Nephron (organoid): Measurements from ENCODE around the gene TNFRSF14.

ENCODE experiments used
- H3K27ac Mint-ChIP-seq, 3 experiments: 2 replicates each; pipeline ENCODE4 v1.8.0; 2020; ENCODE audit warnings: mixed read lengths in 3 of 3, mild to moderate bottlenecking in 2 of 3, moderate library complexity in 1 of 3
- H3K27me3 Mint-ChIP-seq: 2 replicates; pipeline ENCODE4 v1.8.0; 2021; ENCODE audit warnings: low read depth, mild to moderate bottlenecking, moderate library complexity, mixed read lengths
- H3K36me3 Mint-ChIP-seq: 2 replicates; pipeline ENCODE4 v1.8.0; 2020; ENCODE audit warnings: low read depth, mixed read lengths
- H3K4me1 Mint-ChIP-seq: 2 replicates; pipeline ENCODE4 v1.8.0; 2020; ENCODE audit warnings: mixed read lengths
- H3K4me3 Mint-ChIP-seq, 3 experiments: 2 replicates each; pipeline ENCODE4 v1.8.0; 2020; ENCODE audit warnings: mild to moderate bottlenecking in 3 of 3, mixed read lengths in 3 of 3, moderate library complexity in 2 of 3
- H3K9me3 Mint-ChIP-seq: 2 replicates; pipeline ENCODE4 v1.8.0; 2020; ENCODE audit warnings: mixed read lengths
- TF ChIP-seq, protein P1 (sequence below), 3 experiments: fragments of 200-600 bp; sonication (generic); IDR thresholded peaks; one replicate each; pipeline ENCODE4 v1.5.0; 2021; ENCODE audit warnings: antibody characterized with exemption in 3 of 3; ENCODE audit not compliant: unreplicated experiment in 3 of 3

The TNFRSF14 gene

DNA sequence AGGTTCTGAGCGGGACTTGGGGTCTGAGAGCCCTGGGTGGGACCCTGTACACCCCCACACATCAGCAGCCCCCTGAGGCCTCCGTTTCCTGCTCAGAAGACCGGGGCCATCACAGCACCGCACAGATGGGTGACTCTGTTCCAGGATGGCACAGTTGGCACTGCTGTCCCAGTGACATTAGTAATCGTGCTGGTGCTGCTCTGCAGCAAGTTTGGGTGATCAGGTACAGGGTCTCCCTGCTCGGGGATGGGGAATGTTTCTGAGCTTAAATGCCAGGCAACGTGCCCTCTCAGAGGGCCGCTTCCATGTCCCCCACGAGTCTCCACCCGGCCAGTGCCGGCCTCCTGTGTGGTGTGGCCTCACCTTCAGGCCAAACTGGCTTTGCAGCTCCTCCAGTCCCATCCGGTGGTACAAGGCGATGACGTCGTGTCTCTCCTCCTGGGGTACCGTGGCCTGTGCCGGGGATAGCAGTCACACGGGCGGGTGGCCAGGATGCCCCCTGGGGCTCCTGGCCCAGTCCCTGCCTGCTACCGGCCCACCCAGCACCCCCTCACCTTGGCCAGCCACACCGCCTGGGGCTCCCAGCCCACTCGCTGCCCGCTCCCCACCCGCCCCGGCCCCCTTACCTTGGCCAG lies 47.5 kb downstream of the TNFRSF14 start:
- H3K4me1 Mint-ChIP-seq, result peaks cover 6% of the 10 kb centered on the region
- H3K36me3 Mint-ChIP-seq, result no peaks in the 10 kb centered on the region
- H3K27me3 Mint-ChIP-seq, result peaks cover 19% of the 10 kb centered on the region
- TF ChIP-seq, protein P1, sequence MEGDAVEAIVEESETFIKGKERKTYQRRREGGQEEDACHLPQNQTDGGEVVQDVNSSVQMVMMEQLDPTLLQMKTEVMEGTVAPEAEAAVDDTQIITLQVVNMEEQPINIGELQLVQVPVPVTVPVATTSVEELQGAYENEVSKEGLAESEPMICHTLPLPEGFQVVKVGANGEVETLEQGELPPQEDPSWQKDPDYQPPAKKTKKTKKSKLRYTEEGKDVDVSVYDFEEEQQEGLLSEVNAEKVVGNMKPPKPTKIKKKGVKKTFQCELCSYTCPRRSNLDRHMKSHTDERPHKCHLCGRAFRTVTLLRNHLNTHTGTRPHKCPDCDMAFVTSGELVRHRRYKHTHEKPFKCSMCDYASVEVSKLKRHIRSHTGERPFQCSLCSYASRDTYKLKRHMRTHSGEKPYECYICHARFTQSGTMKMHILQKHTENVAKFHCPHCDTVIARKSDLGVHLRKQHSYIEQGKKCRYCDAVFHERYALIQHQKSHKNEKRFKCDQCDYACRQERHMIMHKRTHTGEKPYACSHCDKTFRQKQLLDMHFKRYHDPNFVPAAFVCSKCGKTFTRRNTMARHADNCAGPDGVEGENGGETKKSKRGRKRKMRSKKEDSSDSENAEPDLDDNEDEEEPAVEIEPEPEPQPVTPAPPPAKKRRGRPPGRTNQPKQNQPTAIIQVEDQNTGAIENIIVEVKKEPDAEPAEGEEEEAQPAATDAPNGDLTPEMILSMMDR (IDR thresholded peaks at IDR 0.05; ENCODE audit: unreplicated experiment in 3 of 3), result no peak
- no peak overlapping the region for H3K4me3 Mint-ChIP-seq
- H3K27ac Mint-ChIP-seq, result no peak overlapping the region
- H3K9me3 Mint-ChIP-seq, result peaks cover 1% of the 10 kb centered on the region

DNA sequence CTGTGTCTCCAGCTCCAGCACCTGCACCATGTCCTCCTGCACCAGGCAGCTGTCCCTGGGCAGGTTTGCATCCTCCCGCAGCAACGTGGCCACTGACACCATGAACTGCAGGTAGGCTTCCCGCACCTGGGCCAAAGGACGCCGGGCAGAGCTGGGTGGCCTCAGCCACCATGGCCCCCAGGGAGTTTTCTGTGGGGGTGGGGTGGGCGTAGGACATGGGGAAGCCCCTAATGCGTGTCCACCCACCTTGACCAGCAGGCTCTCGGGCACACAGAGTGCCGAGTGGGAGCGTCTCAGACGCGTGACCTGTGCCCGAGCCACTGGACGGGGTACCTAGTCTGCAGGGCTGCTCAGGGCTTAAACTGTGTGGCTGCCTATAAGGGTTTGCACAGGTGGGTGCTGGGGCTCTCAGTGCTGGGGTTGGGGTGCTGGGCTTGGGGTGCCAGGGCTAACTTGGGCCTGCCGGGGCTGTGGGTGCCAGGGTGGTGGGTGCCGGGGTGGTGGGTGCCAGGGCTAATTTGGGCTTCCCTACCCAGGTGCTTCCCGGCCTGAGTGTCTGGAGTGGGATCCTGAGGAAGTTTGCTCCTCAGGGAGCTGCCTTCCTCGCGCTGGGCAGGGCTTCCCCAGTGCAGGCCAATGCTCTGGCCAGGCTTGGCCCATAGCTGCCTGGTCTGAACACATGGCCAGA lies 48.1 kb downstream of the TNFRSF14 start:
- no peaks in the 10 kb centered on the region for H3K36me3 Mint-ChIP-seq
- H3K4me3 Mint-ChIP-seq, result no peak overlapping the region
- H3K27me3 Mint-ChIP-seq, result peaks cover 19% of the 10 kb centered on the region
- TF ChIP-seq, protein P1 (IDR thresholded peaks at IDR 0.05; ENCODE audit: unreplicated experiment in 3 of 3), result no peak
- no peak overlapping the region for H3K27ac Mint-ChIP-seq
- H3K4me1 Mint-ChIP-seq, result peaks cover 8% of the 10 kb centered on the region
- no peaks in the 10 kb centered on the region for H3K9me3 Mint-ChIP-seq

DNA sequence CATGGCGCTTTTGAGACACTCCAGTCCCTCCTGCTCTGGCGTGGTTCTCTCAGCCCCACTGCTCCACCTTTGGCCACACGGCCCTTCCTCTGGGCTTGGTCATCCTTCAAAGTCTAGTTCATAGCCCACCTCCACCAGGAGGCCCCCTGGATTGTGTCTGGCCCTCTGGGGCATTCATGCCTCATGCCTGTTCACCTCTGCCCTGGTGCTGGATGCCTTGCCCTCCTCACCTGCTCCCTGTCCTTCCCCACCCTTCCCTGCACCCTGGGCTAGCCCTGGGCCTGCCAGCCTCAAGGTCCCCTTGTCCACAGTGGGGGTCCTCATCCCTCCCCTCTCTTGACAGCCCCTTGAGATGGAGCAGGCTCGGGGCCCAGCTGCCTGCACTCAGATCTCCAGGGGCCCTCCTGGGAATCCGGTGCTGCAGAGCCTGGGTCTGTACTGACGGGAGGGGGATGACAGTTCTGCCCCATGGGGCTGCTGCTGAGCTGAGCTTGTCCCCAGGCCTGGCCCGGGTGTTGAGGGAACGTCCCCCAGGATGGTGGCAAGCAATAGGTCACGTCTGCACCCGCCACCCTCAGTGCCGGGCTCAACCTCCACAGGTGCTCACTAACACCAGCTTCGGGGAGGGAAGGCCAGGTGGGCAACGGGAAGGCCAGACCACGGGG lies 48.8 kb downstream of the TNFRSF14 start:
- peaks cover 19% of the 10 kb centered on the region for H3K27me3 Mint-ChIP-seq
- H3K36me3 Mint-ChIP-seq, result no peaks in the 10 kb centered on the region
- no peak overlapping the region for H3K4me3 Mint-ChIP-seq
- TF ChIP-seq, protein P1 (IDR thresholded peaks at IDR 0.05; ENCODE audit: unreplicated experiment in 3 of 3), result no peak
- H3K9me3 Mint-ChIP-seq, result no peaks in the 10 kb centered on the region
- H3K27ac Mint-ChIP-seq, result no peak overlapping the region
- peaks cover 8% of the 10 kb centered on the region for H3K4me1 Mint-ChIP-seq

DNA sequence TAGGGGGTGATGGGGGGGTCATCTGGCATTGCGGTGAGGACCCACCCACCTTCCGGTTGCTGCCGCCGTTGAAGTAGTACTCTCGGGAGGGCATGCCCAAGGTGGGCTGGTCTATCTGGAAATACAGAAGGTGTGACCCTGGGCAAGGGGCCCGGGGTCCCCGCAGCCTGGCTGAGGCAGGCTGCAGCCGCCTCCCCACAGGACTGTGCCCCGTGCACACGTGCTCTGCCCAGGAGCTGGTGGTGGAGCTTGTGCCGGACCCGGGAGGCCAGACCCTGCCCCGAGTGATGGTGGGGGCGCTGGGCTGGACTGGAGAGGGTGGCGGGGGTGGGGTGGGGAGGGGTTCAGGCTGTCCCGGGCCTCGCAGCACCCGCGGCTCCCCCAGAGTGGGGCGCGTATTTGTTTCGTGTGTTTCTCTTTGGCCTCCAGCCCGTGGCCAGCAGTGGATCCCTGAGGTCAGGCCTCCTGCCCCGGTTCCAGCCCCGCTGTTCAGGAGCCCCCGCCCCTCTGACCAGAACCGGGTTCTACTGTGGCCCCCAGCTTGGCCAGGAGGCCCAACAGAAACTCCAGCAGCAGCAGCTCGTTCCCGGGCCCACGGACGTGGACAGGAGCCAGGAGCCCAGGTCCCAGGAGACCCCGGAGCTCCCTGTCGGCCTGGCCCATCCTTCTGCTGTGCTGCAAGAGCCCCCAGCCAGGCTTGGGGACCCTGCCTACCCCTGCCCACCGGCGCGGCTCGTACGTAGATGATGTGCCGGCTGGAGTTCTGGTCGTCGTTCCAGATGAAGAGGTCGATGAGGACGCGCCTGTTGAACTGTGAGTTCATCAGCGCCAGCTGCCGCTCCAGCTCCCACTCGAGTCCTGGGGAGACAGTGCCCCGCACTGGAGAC lies 49.6 kb downstream of the TNFRSF14 start:
- H3K4me3 Mint-ChIP-seq, result no peak overlapping the region
- H3K36me3 Mint-ChIP-seq, result no peaks in the 10 kb centered on the region
- TF ChIP-seq, protein P1 (IDR thresholded peaks at IDR 0.05; ENCODE audit: unreplicated experiment in 3 of 3), result no peak
- peaks cover 23% of the 10 kb centered on the region for H3K27me3 Mint-ChIP-seq
- no peak overlapping the region for H3K27ac Mint-ChIP-seq
- no peaks in the 10 kb centered on the region for H3K9me3 Mint-ChIP-seq
- peaks cover 8% of the 10 kb centered on the region for H3K4me1 Mint-ChIP-seq

DNA sequence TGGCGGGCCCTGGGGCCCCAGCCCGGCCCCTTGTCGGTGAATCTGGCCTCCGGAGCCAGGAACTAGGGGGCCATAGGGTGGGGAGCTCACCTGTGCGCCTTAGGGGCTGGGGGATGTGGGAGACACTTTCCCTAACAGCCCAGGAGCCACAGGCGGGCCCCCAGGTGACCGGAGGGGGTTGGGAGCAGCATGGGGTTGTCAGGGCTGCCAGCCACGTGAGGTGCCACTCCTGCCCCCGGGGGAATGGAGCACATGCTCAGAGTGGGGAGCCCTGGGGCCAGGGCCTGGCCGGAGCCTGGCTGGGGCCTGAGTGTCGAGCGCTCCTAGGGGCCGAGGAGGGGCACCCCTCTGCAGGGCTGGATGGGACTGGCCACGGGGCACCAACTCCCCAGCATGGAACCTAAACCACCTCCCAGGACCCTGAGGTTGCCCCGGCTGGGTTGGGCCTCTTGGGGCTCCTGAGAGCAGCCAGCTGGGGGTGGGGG lies 50.3 kb downstream of the TNFRSF14 start:
- TF ChIP-seq, protein P1 (IDR thresholded peaks at IDR 0.05; ENCODE audit: unreplicated experiment in 3 of 3), result no peak
- Mint-ChIP-seq H3K27ac (no peak overlapping the region), H3K36me3 (no peaks in the 10 kb centered on the region), H3K9me3 (no peaks in the 10 kb centered on the region), H3K4me3 (no peak overlapping the region), H3K27me3 (peaks cover 18% of the 10 kb centered on the region), H3K4me1 (peaks cover 8% of the 10 kb centered on the region)
